ENCODE measurements around the gene OR7C2.
"Not testable (repeated sequence)": the region's sequence is repeated elsewhere in the genome, so short reads cannot be mapped to it uniquely, and the experiment has no call there.

OR7C2 gene

GRCh38 chr19:14940266-14940665, 1.0 kb upstream of the OR7C2 start:
- in situ Hi-C loops (cut with MboI; ENCODE audit: low sequenced_read_pairs, unreplicated experiment), result no loop called here
- no peak for DNase-seq (ENCODE audit: low spot score)
- TF ChIP-seq CTCF (IDR thresholded peaks at IDR 0.05; ENCODE audit: borderline replicate concordance, control extremely low read depth, extremely low read depth, insufficient read depth, missing control alignments), result no peak

GRCh38 chr19:14943601-14944000, 2.3 kb downstream of the OR7C2 start:
- TF ChIP-seq CTCF (IDR thresholded peaks at IDR 0.05; ENCODE audit: borderline replicate concordance, control extremely low read depth, extremely low read depth, insufficient read depth, missing control alignments), result no peak
- peak; percentile 64 for DNase-seq (ENCODE audit: low spot score)

GRCh38 chr19:14944456-14944855, 3.2 kb downstream of the OR7C2 start:
- in situ Hi-C loops (cut with MboI; ENCODE audit: low sequenced_read_pairs, unreplicated experiment), result no loop called here
- no peak for TF ChIP-seq CTCF (IDR thresholded peaks at IDR 0.05; ENCODE audit: borderline replicate concordance, control extremely low read depth, extremely low read depth, insufficient read depth, missing control alignments)
- DNase-seq (ENCODE audit: low spot score), result no peak

More at GRCh38 chr19:14943601-14944000, 2.3 kb downstream of the OR7C2 start:
- in situ Hi-C loops (cut with MboI; ENCODE audit: low sequenced_read_pairs, unreplicated experiment), result no loop called here

GRCh38 chr19:14949413-14949812, 8.1 kb downstream of the OR7C2 start:
- DNase-seq (ENCODE audit: low spot score); in situ Hi-C loops (cut with MboI; ENCODE audit: low sequenced_read_pairs, unreplicated experiment): not testable (repeated sequence)

- no peak for DNase-seq (ENCODE audit: low spot score)
- no peak for TF ChIP-seq CTCF (IDR thresholded peaks at IDR 0.05; ENCODE audit: borderline replicate concordance, control extremely low read depth, extremely low read depth, insufficient read depth, missing control alignments)
- in situ Hi-C loops (cut with MboI; ENCODE audit: low sequenced_read_pairs, unreplicated experiment), result no loop called here
These were observed 8.6 kb downstream of the OR7C2 start for GRCh38 chr19:14949876-14950275.

GRCh38 chr19:14950421-14950820, 9.1 kb downstream of the OR7C2 start:
- TF ChIP-seq CTCF (IDR thresholded peaks at IDR 0.05; ENCODE audit: borderline replicate concordance, control extremely low read depth, extremely low read depth, insufficient read depth, missing control alignments), result no peak
- DNase-seq (ENCODE audit: low spot score), result no peak
- in situ Hi-C loops (cut with MboI; ENCODE audit: low sequenced_read_pairs, unreplicated experiment), result no loop called here

- no peak for DNase-seq (ENCODE audit: low spot score)
- in situ Hi-C loops (cut with MboI; ENCODE audit: low sequenced_read_pairs, unreplicated experiment), result no loop called here
- TF ChIP-seq CTCF (IDR thresholded peaks at IDR 0.05; ENCODE audit: borderline replicate concordance, control extremely low read depth, extremely low read depth, insufficient read depth, missing control alignments), result no peak
These were observed 11.5 kb downstream of the OR7C2 start for GRCh38 chr19:14952767-14953166.
